HAP-1 (cell line): ENCODE results near the gene SOWAHA.
"Not testable (repeated sequence)": the region's sequence is repeated elsewhere in the genome, so short reads cannot be mapped to it uniquely, and the experiment has no call there.

Experiments used
- DNase-seq, 2 experiments: peaks; one replicate each; pipeline ENCODE4 v3.0.0-alpha.2; 2016 to 2020; ENCODE audit warnings: low spot score in 2 of 2
- H3K27me3 ChIP-seq: fragments of 250-450 bp; sonication (Bioruptor Pico); 2 replicates; pipeline ENCODE4 v1.5.1; 2020; ENCODE audit warnings: low read depth, mild to moderate bottlenecking, moderate library complexity
- H3K36me3 ChIP-seq: fragments of 250-450 bp; sonication (Bioruptor Pico); replicated peaks from 2 replicates; pipeline ENCODE4 v1.5.1; 2020; ENCODE audit warnings: mild to moderate bottlenecking
- H3K4me1 ChIP-seq: fragments of 250-450 bp; sonication (Bioruptor Pico); 2 replicates; pipeline ENCODE4 v1.5.1; 2020; ENCODE audit warnings: mild to moderate bottlenecking
- H3K4me3 ChIP-seq: fragments of 250-450 bp; sonication (Bioruptor Pico); 2 replicates; pipeline ENCODE4 v1.5.1; 2020; ENCODE audit warnings: mild to moderate bottlenecking, moderate library complexity
- H3K9me3 ChIP-seq: fragments of 250-450 bp; sonication (Bioruptor Pico); 2 replicates; pipeline ENCODE4 v1.5.1; 2020; ENCODE audit warnings: mild to moderate bottlenecking, moderate library complexity
- in situ Hi-C: fragments of 300-500 bp; cut with MboI; formaldehyde crosslinking; loops from 3 replicates; pipeline ENCODE4 v1.14.3; 2020; ENCODE audit warnings: low sequenced_read_pairs, inconsistent platforms, mixed read lengths

SOWAHA gene

DNA sequence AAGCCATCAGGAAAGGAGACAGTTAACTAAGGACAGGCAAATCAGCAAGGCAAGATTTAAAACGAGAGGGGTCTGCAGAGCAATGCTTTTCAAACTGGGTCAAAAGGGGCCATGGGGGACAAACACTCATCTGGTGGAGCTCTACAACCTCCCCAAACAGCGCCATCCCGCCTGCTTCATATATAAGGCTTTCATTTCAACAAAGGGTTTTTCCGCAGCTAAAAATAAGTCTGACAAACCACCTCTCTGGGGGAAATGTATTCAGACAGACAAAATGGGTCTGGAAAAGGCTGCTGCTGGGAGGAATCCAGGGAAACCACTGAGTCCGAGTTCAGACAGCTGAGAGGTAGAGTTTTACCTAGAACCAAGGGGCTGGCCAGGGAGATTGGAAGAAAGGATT, 27.7 kb upstream of the SOWAHA start:
- no peak overlapping the region for H3K4me3 ChIP-seq
- H3K9me3 ChIP-seq = no peaks in the 10 kb centered on the region
- no peaks in the 10 kb centered on the region for H3K27me3 ChIP-seq
- no peaks in the 10 kb centered on the region for H3K36me3 ChIP-seq
- DNase-seq = no peak
- no peaks in the 10 kb centered on the region; the same call in 1 of the 2 replicates for H3K4me1 ChIP-seq
- in situ Hi-C loops = no loop called here

DNA sequence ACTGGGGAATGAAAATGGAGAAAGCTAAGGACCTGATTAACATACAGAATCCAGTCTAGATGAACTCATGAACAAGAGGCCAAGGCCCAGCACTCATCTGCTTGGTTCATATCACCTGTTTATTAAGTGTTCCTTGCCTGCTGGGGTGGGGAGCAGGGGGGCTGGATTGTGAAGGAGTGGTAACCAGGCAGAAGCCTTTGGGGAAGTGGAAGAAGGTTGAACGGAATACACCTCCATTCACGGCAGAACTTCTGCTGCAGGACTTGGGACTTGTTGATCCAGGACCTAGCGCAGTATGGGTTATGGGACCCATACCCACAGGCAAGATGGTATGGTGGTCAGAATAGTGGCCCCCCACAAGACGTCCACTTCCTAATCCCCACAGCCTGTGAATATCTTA, 27.2 kb upstream of the SOWAHA start:
- H3K4me3 ChIP-seq = no peak overlapping the region
- no peaks in the 10 kb centered on the region; the same call in 1 of the 2 replicates for H3K4me1 ChIP-seq
- no peaks in the 10 kb centered on the region for H3K9me3 ChIP-seq
- no peak for DNase-seq
- no peaks in the 10 kb centered on the region for H3K27me3 ChIP-seq
- in situ Hi-C loops = no loop called here
- no peaks in the 10 kb centered on the region for H3K36me3 ChIP-seq

DNA sequence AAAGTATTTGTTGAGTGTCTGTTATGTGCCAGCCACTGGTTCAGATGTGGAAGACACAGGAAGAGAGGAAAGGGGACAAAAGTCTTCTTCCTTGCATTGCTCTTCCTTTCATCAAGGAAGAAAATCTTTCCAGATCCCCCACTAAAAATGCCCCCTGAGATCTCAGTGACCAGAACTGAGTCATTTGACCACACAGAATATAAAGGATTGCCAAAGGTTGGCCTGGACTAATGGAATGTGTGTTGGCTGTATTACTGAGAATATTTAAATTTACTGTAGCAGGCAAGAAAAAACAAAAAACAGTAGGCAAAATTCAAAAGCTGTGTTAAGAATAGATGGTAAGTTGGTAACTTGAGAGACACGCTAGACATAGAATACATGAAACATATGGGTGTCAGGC, 26.0 kb upstream of the SOWAHA start:
- H3K4me3 ChIP-seq = no peak overlapping the region
- no peak for DNase-seq
- H3K36me3 ChIP-seq = no peaks in the 10 kb centered on the region
- H3K4me1 ChIP-seq = no peaks in the 10 kb centered on the region; the same call in 1 of the 2 replicates
- H3K27me3 ChIP-seq = no peaks in the 10 kb centered on the region
- H3K9me3 ChIP-seq = no peaks in the 10 kb centered on the region
- in situ Hi-C loops = no loop called here

DNA sequence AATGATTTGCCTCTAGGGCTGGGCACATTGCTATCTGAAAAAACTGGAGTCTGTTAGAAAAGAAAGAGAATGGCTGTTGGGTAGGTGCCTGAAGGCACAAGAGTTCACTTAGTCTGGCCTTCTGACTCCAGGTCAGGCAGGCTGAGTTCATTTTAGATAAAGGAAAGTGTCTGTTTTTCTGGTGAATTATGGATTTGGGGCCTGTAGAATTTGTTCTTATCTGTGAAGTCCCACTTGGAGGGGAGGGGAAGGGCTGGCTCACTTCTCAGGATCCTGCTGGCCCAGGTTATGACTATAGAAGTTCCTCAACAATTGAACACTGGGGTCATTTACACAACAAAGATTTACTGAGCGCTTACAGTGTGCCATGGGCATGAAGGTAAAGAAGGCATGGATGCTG, 24.6 kb upstream of the SOWAHA start:
- in situ Hi-C loops = no loop called here
- H3K9me3 ChIP-seq = no peaks in the 10 kb centered on the region
- no peaks in the 10 kb centered on the region for H3K36me3 ChIP-seq
- no peak for DNase-seq
- H3K27me3 ChIP-seq = no peaks in the 10 kb centered on the region
- no peak overlapping the region for H3K4me3 ChIP-seq
- H3K4me1 ChIP-seq = no peaks in the 10 kb centered on the region; the same call in 1 of the 2 replicates

DNA sequence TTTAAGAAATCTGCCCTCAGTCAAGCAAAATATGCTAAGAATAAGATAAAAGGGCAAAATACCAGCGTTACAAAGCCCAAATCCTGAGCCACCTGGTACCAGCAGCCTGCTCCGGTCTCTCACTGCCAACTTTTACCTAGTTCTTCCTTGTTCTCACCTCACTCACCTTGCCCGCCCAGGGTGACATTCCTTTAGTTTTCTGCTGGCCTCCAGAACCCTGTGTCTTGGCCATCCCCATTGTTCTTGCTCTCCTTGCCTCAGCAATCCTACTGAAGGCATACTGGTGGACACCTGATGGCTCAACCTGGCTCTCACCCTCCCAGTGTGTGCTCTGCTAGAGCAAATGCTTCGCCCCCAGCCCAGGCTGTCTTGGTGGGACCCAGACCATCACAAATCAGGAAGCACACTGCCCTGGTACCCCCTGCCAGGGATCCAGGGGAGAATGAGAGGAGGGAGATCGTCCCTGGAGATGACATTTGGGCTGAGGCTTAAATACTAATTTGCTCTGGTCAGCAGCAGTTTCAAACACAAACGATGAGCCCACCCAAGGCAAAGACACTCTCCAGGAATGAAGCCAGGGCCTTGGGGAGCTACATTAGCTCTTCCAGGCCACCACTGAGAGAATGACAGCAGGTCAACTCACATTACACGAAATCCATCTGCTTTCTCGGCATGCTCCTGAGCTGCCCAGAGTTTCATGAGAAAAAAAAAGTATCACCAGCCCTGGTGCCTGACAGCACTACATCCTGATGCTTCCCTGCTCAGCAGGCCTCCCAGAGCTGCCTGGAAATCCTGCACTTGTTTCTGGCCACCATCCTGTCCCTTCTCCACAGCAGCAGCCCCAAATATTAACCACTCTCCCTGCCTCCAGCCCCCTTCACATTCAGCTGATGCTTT, 23.9 kb upstream of the SOWAHA start:
- H3K27me3 ChIP-seq = no peaks in the 10 kb centered on the region
- H3K4me3 ChIP-seq = no peak overlapping the region
- H3K36me3 ChIP-seq = no peaks in the 10 kb centered on the region
- in situ Hi-C loops = no loop called here
- H3K9me3 ChIP-seq = no peaks in the 10 kb centered on the region
- DNase-seq = no peak
- H3K4me1 ChIP-seq = no peaks in the 10 kb centered on the region; the same call in 1 of the 2 replicates

DNA sequence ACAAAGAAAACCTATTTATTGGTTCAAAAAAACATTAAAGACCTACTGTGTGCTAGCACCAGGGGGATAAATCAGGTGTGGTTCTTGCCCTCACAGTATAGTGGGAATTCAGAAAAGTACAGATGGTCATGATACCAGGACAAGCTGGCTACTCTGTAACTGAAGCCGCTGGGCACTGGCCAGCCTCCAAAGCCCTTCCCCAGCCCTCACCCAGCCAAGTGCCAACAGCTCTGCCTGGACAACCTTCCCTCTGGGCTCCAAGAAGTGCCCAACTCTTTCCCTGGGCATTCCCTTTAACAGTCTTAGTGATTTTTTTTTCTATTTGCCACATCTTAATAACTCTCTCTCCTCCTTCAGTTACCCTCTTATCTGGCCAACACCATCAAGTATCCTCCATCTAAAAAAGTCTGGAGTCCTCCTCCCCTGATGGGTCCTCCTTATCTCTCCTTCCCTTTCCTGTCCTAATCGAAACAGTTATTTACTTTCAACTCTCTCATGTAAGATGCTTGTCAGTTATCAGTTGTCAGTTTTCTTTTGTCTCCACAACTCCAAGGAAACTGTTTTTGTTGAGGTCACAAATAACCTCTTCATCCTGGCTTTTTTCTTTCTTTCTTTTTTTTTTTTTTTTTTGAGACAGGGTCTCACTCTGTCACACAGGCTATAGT, 22.8 kb upstream of the SOWAHA start:
- no peaks in the 10 kb centered on the region; the same call in 1 of the 2 replicates for H3K4me1 ChIP-seq
- H3K27me3 ChIP-seq = no peaks in the 10 kb centered on the region
- no peaks in the 10 kb centered on the region for H3K36me3 ChIP-seq
- in situ Hi-C loops = no loop called here
- no peak for DNase-seq
- no peak overlapping the region for H3K4me3 ChIP-seq
- H3K9me3 ChIP-seq = no peaks in the 10 kb centered on the region

DNA sequence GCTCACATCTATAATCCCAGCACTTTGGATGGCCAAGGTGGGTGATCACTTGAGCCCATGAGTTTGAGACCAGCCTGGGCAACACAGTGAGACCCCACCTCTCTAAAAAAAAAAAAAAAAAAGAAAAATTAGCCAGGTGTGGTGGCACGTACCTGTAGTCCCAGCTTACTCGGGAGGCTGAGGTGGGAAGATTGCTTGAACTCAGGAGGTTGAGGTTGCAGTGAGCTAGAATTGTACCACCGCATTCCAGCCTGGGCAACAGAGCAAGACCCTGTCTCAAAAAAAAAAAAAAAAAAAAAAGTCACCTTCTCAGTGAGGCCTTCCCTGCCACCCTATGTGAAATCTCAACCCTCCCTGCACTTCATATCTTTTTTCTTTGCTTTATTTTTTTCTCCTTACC, 22.1 kb upstream of the SOWAHA start:
- no peaks in the 10 kb centered on the region for H3K9me3 ChIP-seq
- H3K4me3 ChIP-seq = no peak overlapping the region
- no peaks in the 10 kb centered on the region for H3K36me3 ChIP-seq
- DNase-seq = no peak
- in situ Hi-C loops = no loop called here
- H3K27me3 ChIP-seq = no peaks in the 10 kb centered on the region
- no peaks in the 10 kb centered on the region; the same call in 1 of the 2 replicates for H3K4me1 ChIP-seq

DNA sequence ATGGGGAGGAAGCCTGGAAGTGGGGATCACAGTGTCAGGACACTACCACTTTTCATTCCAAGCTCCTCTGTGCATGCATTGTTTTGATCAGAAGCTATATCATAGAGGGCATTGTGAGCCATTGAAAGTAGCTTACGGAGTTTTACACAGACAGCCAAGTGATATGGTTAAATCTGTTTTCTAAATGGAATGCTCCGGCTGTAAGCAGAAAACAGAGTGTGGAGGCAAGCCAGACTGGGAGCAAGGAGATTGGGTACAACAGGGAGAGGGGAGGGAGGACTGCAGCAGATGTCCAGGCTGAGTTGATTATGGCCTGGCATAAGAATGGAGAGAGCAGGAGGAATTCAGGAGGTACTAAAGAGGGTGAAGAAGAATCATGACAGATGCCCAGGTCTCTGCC, 15.5 kb upstream of the SOWAHA start:
- 0 out of 2 replicates have a peak, but pooled peaks cover 3% of the 10 kb centered on the region for H3K27me3 ChIP-seq
- H3K36me3 ChIP-seq = no peaks in the 10 kb centered on the region
- in situ Hi-C loops = no loop called here
- no peak for DNase-seq
- H3K9me3 ChIP-seq = no peaks in the 10 kb centered on the region
- H3K4me1 ChIP-seq = no peaks in the 10 kb centered on the region
- no peak overlapping the region for H3K4me3 ChIP-seq

DNA sequence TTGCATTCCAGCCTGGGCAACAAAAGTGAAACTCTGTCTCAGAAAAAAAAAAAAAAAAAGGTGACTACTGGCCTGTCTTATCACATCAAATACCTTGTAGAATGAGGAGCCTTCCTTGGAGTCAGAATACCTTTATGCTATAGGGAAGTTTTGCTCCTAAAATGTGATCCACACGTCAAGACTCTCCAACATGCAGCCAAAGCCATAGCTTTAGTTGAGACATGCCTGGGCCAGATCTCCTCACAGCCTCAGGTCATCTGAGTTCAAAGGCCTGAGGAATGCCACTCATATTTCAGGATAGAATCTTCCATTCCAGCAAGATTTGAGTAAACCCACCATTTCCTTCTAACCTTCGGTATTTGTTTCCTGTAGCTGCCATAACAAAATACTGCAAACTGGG, 13.7 kb upstream of the SOWAHA start:
- Histone ChIP-seq H3K4me3 (no peak overlapping the region), H3K9me3 (no peaks in the 10 kb centered on the region), H3K27me3 (0 out of 2 replicates have a peak, but pooled peaks cover 3% of the 10 kb centered on the region), H3K36me3 (no peaks in the 10 kb centered on the region), H3K4me1 (no peaks in the 10 kb centered on the region)
- no peak for DNase-seq
- in situ Hi-C loops = no loop called here

DNA sequence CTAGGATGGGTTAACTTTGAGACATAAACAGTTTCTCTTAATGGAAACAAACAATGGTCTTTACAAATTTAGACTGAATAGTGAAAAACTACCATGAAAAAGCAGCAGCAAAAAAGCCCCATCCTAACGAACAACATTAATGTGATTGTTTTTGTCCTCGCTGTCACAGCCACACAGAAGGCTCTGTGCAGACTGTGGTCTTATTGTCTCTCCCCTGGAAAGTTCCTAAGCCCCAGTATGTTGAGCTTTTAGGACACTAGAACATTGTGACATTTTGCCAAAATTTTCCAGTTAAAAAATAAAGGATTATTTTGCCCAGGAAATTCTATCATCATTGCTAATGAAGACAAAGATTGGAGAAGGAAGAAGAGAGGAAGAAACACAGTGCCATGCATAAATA, 12.6 kb upstream of the SOWAHA start:
- in situ Hi-C loops = no loop called here
- H3K27me3 ChIP-seq = 0 out of 2 replicates have a peak, but pooled peaks cover 3% of the 10 kb centered on the region
- H3K4me3 ChIP-seq = no peak overlapping the region
- H3K9me3 ChIP-seq = 0 out of 2 replicates have a peak, but pooled peaks cover 2% of the 10 kb centered on the region
- no peaks in the 10 kb centered on the region for H3K4me1 ChIP-seq
- H3K36me3 ChIP-seq = no peaks in the 10 kb centered on the region
- no peak for DNase-seq

DNA sequence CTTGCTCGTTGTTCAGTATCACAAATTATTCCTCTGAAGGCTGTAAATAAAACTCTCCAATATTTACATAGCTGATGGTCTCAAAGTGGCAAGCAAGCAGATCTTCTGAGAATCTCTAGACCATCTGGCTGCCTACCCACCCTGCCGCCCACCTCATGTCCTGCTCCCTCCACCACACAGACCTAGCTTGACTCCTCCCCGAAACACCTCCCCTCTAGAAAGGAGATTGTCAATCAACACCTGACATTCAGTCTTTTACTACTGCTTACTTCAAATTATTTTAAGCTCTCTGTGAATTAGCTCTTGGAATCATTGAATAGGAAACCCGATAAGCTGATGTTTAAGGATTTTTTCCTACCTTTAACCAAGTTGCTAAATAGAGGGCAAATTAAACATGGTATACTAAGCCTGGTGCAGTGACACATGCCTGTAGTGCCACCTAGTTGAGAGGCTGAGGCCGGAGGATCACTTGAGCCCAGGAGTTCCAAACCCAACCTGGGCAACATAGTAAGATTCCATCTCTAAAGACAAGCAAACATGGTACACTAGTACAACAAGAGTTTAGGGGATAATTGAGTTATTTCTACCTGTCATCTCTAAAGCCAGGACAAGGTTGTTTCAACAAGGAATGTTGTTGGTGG, 10.9 kb upstream of the SOWAHA start:
- Histone ChIP-seq H3K9me3 (0 out of 2 replicates have a peak, but pooled peaks cover 2% of the 10 kb centered on the region), H3K4me1 (no peaks in the 10 kb centered on the region), H3K27me3 (0 out of 2 replicates have a peak, but pooled peaks cover 3% of the 10 kb centered on the region), H3K4me3 (no peak overlapping the region), H3K36me3 (no peaks in the 10 kb centered on the region)
- in situ Hi-C loops = no loop called here
- no peak for DNase-seq

DNA sequence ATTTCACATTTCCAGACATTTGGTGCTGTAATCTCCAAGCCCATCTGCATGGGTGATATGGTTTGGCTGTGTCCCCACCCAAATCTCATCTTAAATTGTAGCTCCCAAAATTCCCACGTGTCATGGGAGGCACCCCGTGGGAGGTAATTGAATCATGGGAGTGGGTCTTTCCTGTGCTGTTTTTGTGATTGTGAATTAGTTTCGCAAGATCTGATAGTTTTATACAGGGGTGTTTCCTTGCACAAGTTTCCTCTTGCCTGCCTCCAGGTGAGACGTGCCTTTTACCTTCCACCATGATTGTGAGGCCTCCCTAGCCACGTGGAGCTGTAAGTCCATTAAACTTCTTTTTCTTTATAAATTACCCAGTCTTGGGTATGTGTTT, 10.4 kb upstream of the SOWAHA start:
- DNase-seq, H3K27me3 ChIP-seq, H3K9me3 ChIP-seq, H3K4me1 ChIP-seq, H3K4me3 ChIP-seq, H3K36me3 ChIP-seq, in situ Hi-C loops: not testable (repeated sequence)

DNA sequence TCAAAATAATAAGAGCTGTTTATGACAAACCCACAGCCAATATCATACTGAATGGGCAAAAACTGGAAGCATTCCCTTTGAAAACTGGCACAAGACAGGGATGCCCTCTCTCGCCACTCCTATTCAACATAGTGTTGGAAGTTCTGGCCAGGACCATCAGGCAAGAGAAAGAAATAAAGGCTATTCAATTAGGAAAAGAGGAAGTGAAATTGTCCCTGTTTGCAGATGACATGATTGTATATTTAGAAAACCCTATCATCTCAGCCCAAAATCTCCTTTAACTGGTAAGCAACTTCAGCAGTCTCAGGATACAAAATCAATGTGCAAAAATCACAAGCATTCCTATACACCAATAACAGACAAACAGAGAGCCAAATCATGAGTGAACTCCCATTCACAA, 8.9 kb upstream of the SOWAHA start:
- in situ Hi-C loops, H3K27me3 ChIP-seq, DNase-seq, H3K4me1 ChIP-seq, H3K4me3 ChIP-seq, H3K36me3 ChIP-seq, H3K9me3 ChIP-seq: not testable (repeated sequence)

DNA sequence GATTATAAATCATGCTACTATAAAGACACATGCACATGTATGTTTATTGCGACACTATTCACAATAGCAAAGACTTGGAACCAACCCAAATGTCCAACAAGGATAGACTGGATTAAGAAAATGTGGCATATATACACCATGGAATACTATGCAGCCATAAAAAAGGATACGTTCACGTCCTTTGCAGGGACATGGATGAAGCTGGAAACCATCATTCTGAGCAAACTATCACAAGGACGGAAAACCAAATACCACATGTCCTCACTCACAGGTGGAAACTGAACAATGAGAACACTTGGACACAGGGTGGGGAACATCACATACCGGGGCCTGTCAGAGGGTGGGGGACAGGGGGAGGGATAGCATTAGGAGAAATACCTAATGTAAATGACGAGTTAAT, 7.2 kb upstream of the SOWAHA start:
- H3K4me3 ChIP-seq, H3K36me3 ChIP-seq, in situ Hi-C loops, DNase-seq, H3K27me3 ChIP-seq, H3K4me1 ChIP-seq, H3K9me3 ChIP-seq: not testable (repeated sequence)
